ENCODE measurements around the gene CD44.
A peak's percentile ranks its signal among the peaks of the same experiment; 100 is the strongest.

Gene CD44

DNA sequence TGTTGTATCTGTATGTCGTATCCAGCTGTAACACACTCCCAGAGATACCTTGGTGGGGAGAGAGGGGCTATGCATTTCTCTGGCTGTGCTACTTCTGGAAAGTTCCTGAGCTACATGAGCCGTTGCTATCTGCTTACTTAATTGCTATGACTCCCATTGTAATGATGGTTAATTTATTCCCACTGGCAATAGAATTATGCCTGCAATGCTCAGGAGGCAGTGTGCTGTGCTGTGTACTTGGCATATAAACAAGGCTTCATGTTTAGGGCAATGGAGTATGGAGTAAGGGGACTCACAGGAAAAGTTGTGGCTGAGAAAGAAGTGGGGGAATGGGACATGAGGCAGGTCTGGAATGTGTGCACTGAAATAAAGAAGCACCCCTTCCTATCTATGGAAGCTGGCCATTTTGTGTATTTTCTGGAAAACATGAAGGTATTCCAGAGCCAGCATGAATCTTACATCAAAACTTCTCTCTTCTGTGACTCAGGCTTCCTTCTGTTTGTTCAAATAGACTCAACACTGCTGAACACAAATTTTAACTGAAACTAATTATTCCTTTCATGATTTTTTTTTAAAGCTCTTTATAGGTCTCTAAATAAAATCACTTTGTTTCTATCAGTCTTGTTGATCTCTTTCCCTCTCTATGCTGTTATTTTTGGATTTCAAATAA lies 40.6 kb downstream of the CD44 start:
- no peak for DNase-seq

DNA sequence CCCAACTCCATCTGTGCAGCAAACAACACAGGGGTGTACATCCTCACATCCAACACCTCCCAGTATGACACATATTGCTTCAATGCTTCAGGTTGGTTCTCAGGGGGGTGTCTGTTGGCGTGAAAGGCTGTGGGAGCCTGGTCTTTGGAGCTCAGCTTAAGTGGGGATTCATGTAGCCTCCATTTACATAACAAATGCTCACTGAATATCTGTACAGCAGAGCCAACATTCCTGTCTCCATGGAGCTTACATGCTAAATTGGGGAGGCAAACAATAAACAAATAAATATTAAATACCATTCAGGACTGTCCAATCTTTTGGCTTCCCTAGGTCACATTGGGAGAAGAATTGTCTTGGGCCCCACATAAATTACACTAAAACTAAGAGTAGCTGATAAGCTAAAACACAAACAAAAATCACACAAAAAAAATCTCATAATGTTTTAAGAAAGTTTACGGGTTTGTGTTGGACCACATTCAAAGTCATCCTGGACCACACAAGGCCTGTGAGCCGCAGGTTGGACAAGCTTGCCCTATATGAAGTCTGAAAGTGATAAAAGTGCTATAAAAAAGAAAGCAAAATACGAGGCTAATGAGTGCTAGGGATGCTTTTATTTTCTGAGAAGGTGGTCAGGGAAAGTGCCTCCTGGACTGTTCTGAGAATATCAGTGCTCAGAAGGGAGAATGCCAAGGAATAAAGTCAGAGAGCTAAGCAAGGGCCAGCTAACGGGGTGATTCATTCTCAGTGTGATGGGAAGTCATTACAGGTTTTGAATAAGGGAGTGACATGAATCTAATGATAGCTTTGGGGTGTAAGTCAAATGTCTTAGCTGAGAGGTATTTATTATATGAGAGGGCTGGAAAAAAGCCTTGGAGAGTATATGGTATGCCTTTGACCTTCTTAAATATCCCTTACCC lies 41.6 kb downstream of the CD44 start:
- DNase-seq, result no peak

- DNase-seq, result no peak
Observed at GRCh38 chr11:35182317-35182939, 43.5 kb downstream of the CD44 start.

- DNase-seq, result no peak
Observed at GRCh38 chr11:35183326-35183925, 44.5 kb downstream of the CD44 start.

DNA sequence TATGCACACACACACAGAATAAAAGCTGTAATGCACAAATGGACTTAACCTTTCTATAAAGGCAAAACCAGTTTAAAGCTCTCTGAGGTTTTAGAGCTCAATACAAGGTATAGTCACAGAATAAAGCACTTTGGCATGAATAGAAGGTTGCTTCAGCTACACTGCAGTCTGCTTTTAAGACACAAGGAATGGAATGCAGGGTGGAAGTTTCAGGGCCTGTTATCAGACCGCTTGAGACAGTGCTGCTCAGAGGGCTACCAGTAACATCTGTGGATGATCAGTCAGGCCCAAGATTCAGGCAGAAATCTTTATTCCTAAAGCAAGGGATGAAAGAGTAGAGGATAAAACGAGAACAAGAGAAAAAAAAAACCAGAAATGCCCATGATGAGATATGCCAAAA lies 46.7 kb downstream of the CD44 start:
- DNase-seq, result no peak

DNA sequence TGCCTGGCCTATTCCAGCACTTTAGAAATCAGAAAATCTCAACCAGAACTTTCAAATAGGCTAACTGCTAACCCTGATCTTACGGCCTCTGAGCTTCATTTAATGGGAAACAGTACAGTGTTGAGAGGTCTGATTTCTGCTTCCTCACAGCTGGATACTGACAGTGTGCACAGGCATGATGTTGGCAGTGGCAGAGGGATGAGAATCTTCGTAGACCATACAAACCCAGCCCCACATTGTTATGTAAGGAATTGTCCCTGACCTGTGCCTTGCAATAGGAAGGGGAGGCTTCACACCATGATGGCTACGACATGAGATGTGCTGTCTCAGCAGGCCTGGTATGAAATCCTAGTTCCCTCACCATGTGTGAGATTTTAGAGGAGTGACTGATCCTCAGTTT lies 49.0 kb downstream of the CD44 start:
- DNase-seq, result no peak

DNA sequence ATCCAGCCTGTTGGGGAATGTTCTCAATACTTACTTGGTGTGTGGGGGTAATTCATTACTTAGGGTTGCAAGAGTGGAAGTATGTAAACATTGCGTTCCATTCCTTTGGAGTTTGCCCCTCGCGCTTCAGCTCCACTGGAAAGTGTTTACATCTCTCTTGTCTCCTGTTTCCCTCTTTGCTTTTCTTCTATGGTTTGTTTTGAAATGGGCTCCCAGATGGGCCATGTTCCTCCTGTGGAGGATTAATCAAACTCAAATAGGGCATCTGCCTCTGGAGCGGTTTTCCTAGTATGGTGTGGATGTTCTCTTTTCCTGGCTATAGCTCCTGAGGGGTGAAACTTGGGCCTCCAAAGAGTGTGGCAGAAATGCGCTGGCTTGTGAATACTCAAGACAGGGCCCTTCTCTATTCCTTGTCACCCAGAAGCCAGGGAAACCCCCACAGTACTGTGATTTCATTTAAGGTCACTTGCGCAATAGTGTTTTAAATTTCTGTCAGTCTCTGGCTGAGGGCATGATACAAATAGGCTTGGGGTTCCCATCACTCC lies 51.9 kb downstream of the CD44 start:
- no peak for DNase-seq

- no peak for DNase-seq
Observed at GRCh38 chr11:35192347-35192746, 53.4 kb downstream of the CD44 start.

DNA sequence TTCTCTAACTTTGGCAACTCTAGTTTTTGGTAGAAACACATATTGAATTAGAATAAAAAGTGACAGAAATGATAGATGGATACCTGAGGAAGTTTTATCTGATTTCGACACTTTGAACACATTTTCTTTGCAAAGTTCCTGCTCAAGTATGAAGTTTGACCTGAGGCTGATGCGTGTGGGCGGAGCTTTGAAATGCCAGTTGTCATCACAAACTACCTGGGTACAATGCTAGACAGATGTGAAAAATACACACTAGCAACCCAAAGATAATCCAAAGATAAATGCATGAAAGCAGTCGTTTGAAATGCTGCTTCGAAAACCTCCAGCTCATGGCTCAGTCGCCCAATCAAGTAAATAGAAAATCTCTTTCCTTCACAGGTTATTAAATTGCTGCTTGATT lies 54.8 kb downstream of the CD44 start:
- no peak for DNase-seq

DNA sequence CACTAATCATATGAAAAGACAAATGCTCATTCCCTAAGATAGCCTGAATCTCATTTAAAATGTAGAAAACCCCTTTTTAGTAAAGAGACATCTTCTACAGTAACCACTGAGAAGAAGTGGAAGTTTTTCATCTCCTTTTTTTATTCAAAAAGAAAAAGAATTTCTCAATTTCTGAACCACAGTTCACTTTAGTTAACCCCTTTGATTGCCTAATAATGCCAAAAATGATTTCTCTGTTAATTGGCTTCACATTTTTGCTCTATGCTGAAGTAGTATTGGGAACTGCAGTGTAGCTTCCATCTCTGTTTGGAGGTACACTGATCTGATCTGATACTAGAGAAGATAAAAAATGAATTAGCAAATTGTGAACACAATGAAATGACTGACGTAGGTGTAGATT lies 58.3 kb downstream of the CD44 start:
- DNase-seq, result peak; percentile 38

GRCh38 chr11:35200811-35201341 lies 61.9 kb downstream of the CD44 start:
- no peak for DNase-seq

DNA sequence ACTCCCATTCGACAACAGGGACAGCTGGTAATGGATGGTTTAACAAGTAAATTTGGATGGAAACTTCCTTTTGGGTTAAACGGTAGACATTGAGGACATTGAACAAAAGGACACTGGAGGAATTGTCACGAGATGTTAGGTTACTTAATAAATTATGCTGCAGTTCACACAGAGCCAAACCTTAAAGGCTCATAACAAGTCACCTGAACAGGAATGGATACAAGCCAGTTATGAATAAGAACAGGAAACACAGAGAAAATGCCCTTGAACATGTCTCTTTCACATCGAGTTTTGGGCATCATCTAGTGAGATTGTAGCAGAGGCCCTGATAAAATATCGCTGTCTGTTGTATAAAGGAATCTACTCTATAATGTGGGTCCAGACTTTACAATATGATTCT lies 65.6 kb downstream of the CD44 start:
- DNase-seq, result no peak

GRCh38 chr11:35206616-35207015 lies 67.6 kb downstream of the CD44 start:
- no peak for DNase-seq

- no peak for DNase-seq
Observed at GRCh38 chr11:35207471-35208403, 68.8 kb downstream of the CD44 start.

GRCh38 chr11:35208795-35209194 lies 69.8 kb downstream of the CD44 start:
- DNase-seq, result no peak

GRCh38 chr11:35210876-35211546 lies 72.0 kb downstream of the CD44 start:
- DNase-seq, result peak; percentile 67

- peak; percentile 72 for DNase-seq
Observed at GRCh38 chr11:35211952-35212351, 73.0 kb downstream of the CD44 start.

- DNase-seq, result no peak
Observed at GRCh38 chr11:35214226-35214770, 75.3 kb downstream of the CD44 start.

DNA sequence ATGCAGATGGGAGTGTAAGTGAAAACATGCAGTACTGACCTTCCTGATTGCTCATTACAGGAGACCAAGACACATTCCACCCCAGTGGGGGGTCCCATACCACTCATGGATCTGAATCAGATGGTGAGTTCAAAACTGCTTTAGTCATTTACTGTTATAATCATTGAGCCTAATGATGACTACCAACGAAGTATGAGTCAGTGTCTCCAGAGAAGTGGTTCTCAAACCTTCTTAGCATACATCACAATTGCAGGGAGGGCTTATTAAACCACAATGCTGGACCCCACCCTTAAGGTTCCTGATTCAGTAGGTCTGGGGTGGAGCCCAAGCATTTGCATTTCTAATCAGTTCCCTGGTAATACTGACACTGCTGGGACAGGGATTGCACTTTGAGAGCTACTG lies 75.8 kb downstream of the CD44 start:
- DNase-seq, result peak; percentile 26

- DNase-seq, result no peak
Observed at GRCh38 chr11:35215945-35216344, 77.0 kb downstream of the CD44 start.
